DOHH2 (cell line): ENCODE data around the gene UTS2R.
A peak's percentile ranks its signal among the peaks of the same experiment; 100 is the strongest.

Source experiments
- H3F3A ChIP-seq: fragments of 200-600 bp; sonication (generic), shearing (Covaris generic); 2 replicates; pipeline ENCODE4 v1.6.0; 2016; ENCODE audit warnings: antibody characterized with exemption, mild to moderate bottlenecking; ENCODE audit not compliant: control insufficient read depth, insufficient read depth
- H3K27ac ChIP-seq: fragments of 200-600 bp; sonication (generic); 2 replicates; pipeline ENCODE4 v1.5.1; 2014; ENCODE audit warnings: low read depth, mild to moderate bottlenecking, low read length, moderate library complexity
- H3K27me3 ChIP-seq: fragments of 200-600 bp; sonication (generic); 2 replicates; pipeline ENCODE4 v1.6.1; 2014; ENCODE audit warnings: mild to moderate bottlenecking, low read length, mixed read lengths; ENCODE audit not compliant: control insufficient read depth
- H3K36me3 ChIP-seq: fragments of 200-600 bp; sonication (generic); 2 replicates; pipeline ENCODE4 v1.6.1; 2014; ENCODE audit warnings: mild to moderate bottlenecking, low read length, moderate library complexity, mixed read lengths; ENCODE audit not compliant: control insufficient read depth
- H3K4me1 ChIP-seq: fragments of 200-600 bp; sonication (generic); 2 replicates; pipeline ENCODE4 v1.6.1; 2014; ENCODE audit warnings: mild to moderate bottlenecking, low read length, mixed read lengths; ENCODE audit not compliant: control insufficient read depth
- H3K4me2 ChIP-seq: fragments of 200-600 bp; sonication (generic); 2 replicates; pipeline ENCODE4 v1.6.0; 2014; ENCODE audit warnings: mild to moderate bottlenecking, low read length, moderate library complexity
- H3K4me3 ChIP-seq: fragments of 200-600 bp; sonication (generic); 2 replicates; pipeline ENCODE4 v1.5.1; 2014; ENCODE audit warnings: mild to moderate bottlenecking, low read length, mixed read lengths
- H3K79me2 ChIP-seq: fragments of 200-600 bp; sonication (generic); 2 replicates; pipeline ENCODE4 v1.6.1; 2014; ENCODE audit warnings: mild to moderate bottlenecking, low read length, mixed read lengths; ENCODE audit not compliant: control insufficient read depth
- H3K9me2 ChIP-seq: fragments of 200-600 bp; sonication (generic); replicated peaks from 2 replicates; pipeline ENCODE4 v1.6.1; 2014; ENCODE audit warnings: mild to moderate bottlenecking, low read length, mixed read lengths; ENCODE audit not compliant: control insufficient read depth
- H3K9me3 ChIP-seq: fragments of 200-600 bp; sonication (generic); 2 replicates; pipeline ENCODE4 v1.6.1; 2014; ENCODE audit warnings: antibody characterized with exemption, low read length, mixed read lengths; ENCODE audit not compliant: control insufficient read depth, insufficient read depth
- H4K20me1 ChIP-seq: fragments of 200-600 bp; sonication (generic); 2 replicates; pipeline ENCODE4 v1.6.0; 2014; ENCODE audit warnings: low read depth, mild to moderate bottlenecking, antibody characterized with exemption, low read length, moderate library complexity; ENCODE audit not compliant: control insufficient read depth, insufficient read depth
- EZH2phosphoT487 ChIP-seq: fragments of 200-600 bp; sonication (generic); IDR thresholded peaks from 2 replicates; pipeline ENCODE4 v1.6.1; 2017; ENCODE audit warnings: borderline replicate concordance, mild to moderate bottlenecking, antibody characterized with exemption, low read length, moderate library complexity, mixed read lengths
- TF ChIP-seq, protein P1 (sequence below): fragments of 200-600 bp; sonication (generic); IDR thresholded peaks from one replicate; pipeline ENCODE4 v1.5.1; 2014; ENCODE audit warnings: antibody characterized with exemption, mild to moderate bottlenecking, low read depth, low read length; ENCODE audit not compliant: poor library complexity, severe bottlenecking

Gene UTS2R

DNA sequence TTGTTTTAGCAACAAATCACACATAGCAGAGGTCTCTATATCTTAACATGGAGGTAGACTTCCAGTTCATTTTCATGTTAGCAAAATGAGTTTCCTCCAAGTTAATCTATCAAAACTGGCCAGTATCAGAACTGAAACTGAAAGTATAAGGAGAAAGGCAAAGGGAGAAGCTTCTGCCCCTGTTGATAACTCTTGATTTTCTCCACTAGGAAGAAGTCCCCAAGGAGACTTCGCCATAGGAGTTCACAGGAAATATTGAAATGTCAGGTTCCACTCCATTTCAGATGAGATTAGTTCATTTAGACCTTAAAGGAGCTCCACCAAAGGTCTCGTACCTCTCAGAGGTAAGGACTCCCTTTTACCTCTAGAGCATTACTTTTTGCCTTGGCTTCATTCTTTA lies 48.0 kb downstream of the UTS2R start:
- Histone ChIP-seq H3K27me3 (no peaks in the 10 kb centered on the region), H3K4me1 (peaks cover 17% of the 10 kb centered on the region), H3F3A (no peaks in the 10 kb centered on the region; the same call in 1 of the 2 replicates), H3K9me3 (no peaks in the 10 kb centered on the region), H3K9me2 (no peaks in the 10 kb centered on the region), H3K4me2 (peak overlapping the region; percentile 96), H3K27ac (no peak overlapping the region; the same call in 1 of the 2 replicates), H3K4me3 (peak overlapping the region; percentile 96), H3K36me3 (peaks cover 9% of the 10 kb centered on the region), H3K79me2 (peaks cover 14% of the 10 kb centered on the region), H4K20me1 (peaks cover 13% of the 10 kb centered on the region)
- TF ChIP-seq EZH2phosphoT487: no peak
- TF ChIP-seq, protein P1, sequence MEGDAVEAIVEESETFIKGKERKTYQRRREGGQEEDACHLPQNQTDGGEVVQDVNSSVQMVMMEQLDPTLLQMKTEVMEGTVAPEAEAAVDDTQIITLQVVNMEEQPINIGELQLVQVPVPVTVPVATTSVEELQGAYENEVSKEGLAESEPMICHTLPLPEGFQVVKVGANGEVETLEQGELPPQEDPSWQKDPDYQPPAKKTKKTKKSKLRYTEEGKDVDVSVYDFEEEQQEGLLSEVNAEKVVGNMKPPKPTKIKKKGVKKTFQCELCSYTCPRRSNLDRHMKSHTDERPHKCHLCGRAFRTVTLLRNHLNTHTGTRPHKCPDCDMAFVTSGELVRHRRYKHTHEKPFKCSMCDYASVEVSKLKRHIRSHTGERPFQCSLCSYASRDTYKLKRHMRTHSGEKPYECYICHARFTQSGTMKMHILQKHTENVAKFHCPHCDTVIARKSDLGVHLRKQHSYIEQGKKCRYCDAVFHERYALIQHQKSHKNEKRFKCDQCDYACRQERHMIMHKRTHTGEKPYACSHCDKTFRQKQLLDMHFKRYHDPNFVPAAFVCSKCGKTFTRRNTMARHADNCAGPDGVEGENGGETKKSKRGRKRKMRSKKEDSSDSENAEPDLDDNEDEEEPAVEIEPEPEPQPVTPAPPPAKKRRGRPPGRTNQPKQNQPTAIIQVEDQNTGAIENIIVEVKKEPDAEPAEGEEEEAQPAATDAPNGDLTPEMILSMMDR: no peak

DNA sequence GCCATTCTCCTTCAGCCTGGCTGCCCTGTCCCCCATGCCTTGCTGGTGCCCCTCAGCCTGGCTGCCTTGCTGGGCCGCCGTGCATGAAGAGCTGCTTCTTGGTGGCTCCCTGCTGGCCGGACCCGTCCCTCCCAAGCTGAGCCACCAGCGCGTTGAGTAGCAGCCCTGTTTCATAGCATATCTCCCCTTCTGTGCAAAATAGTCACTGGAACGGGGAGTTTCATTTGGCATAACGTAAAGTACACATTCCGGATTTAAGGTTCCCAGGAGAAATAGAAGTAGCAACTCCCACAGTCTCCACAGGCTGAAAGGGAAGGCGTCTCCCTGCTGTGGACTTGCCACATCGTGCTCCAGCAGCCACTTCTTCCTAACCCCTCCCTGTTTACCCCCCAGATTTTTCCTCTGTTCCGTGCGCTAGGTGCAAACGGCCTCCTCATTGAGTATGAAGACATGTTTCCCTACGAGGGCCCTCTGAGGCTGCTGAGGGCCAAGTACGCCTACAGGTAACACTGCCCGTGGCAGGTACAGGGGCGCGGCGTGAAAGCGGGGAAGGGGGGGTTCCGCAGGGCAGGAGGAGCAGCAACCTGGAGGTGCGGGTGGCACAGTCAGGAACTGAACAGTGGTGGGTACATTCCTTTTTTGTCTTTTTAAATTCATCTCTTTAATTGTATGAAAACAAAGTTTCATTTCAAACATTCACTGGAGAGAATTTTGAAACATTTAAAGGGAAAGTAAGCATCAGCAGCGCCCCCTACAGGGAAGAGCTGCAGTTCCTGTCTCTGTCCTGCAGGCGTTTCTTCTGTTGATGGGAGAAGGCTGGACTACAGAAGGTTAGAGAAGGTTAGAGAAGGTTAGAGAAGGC lies 52.7 kb downstream of the UTS2R start:
- TF ChIP-seq, protein P1: peak; percentile 97
- TF ChIP-seq EZH2phosphoT487: no peak
- H4K20me1 ChIP-seq: peaks cover 5% of the 10 kb centered on the region; the same call in 1 of the 2 replicates
- peaks cover 9% of the 10 kb centered on the region for H3K36me3 ChIP-seq
- H3K4me3 ChIP-seq: no peak overlapping the region
- H3K79me2 ChIP-seq: peaks cover 4% of the 10 kb centered on the region
- peaks cover 17% of the 10 kb centered on the region for H3K4me1 ChIP-seq
- no peak overlapping the region for H3K27ac ChIP-seq
- no peaks in the 10 kb centered on the region; the same call in 1 of the 2 replicates for H3F3A ChIP-seq
- no peak overlapping the region for H3K4me2 ChIP-seq
- H3K9me2 ChIP-seq: no peaks in the 10 kb centered on the region
- no peaks in the 10 kb centered on the region for H3K9me3 ChIP-seq
- H3K27me3 ChIP-seq: no peaks in the 10 kb centered on the region

DNA sequence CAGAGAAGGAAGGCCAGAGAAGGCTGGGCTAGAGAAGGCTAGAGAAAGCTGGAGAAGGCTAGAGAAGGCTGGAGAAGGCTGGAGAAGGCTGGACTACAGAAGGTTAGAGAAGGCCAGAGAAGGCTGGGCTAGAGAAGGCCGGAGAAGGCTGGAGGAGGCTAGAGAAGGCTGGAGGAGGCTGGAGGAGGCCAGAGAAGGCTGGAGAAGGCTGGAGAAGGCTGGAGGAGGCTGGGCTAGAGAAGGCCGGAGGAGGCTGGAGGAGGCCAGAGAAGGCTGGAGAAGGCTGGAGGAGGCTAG lies 53.2 kb downstream of the UTS2R start:
- Histone ChIP-seq H3K4me3 (no peak overlapping the region), H3K4me1 (peaks cover 17% of the 10 kb centered on the region), H3K9me2 (no peaks in the 10 kb centered on the region), H3K79me2 (no peaks in the 10 kb centered on the region), H3K36me3 (peaks cover 6% of the 10 kb centered on the region), H3K9me3 (no peaks in the 10 kb centered on the region), H4K20me1 (peaks cover 5% of the 10 kb centered on the region; the same call in 1 of the 2 replicates), H3K27ac (no peak overlapping the region), H3K27me3 (no peaks in the 10 kb centered on the region), H3F3A (no peaks in the 10 kb centered on the region), H3K4me2 (no peak overlapping the region)
- no peak for TF ChIP-seq EZH2phosphoT487
- TF ChIP-seq, protein P1: peak; percentile 7
